GM12878 (cell line): ENCODE measurements around the gene CYP2A6. TPM values are rescaled to one million over a fixed set of nuclear protein-coding genes. Genes with fewer than 3 reads are reported as not detected.

Experiments used
- ATF7 ChIP-seq: fragments of 450-650 bp; IDR thresholded peaks from 2 replicates; pipeline ENCODE4 v1.6.1; 2016; ENCODE audit warnings: low read depth, mild to moderate bottlenecking
- BMI1 ChIP-seq: fragments of 450-650 bp; IDR thresholded peaks from 2 replicates; pipeline ENCODE4 v1.6.1; 2016; ENCODE audit warnings: mild to moderate bottlenecking, moderate library complexity, borderline replicate concordance
- CEBPZ ChIP-seq: fragments of 150-350 bp; IDR thresholded peaks from 2 replicates; pipeline ENCODE4 v1.6.1; 2016; ENCODE audit warnings: low read depth, low read length
- CHD2 ChIP-seq: IDR thresholded peaks from 2 replicates; pipeline ENCODE4 v1.6.1; 2011; ENCODE audit warnings: low read depth, low read length, improper control_type of control experiment, borderline replicate concordance
- JUND ChIP-seq: IDR thresholded peaks from 2 replicates; pipeline ENCODE4 v1.6.1; 2012; ENCODE audit warnings: low read depth, mild to moderate bottlenecking, low read length, improper control_type of control experiment, moderate library complexity
- KLF5 ChIP-seq: fragments of 450-650 bp; IDR thresholded peaks from 2 replicates; pipeline ENCODE4 v1.6.1; 2014; ENCODE audit warnings: mild to moderate bottlenecking; ENCODE audit not compliant: partially characterized antibody
- NR2C2 ChIP-seq: IDR thresholded peaks from 2 replicates; pipeline ENCODE4 v1.6.1; 2011; ENCODE audit warnings: borderline replicate concordance, low read depth; ENCODE audit not compliant: control insufficient read depth, insufficient read length
- POLR2A ChIP-seq: IDR thresholded peaks from 2 replicates; pipeline ENCODE4 v1.6.1; 2011; ENCODE audit warnings: low read depth, mild to moderate bottlenecking, low read length
- SKIL ChIP-seq: fragments of 450-650 bp; IDR thresholded peaks from 2 replicates; pipeline ENCODE4 v1.6.1; 2017; ENCODE audit warnings: mild to moderate bottlenecking, low read depth, inconsistent platforms; ENCODE audit not compliant: poor library complexity, severe bottlenecking
- SREBF1 ChIP-seq: IDR thresholded peaks from 2 replicates; pipeline ENCODE4 v1.6.1; 2012; ENCODE audit warnings: mild to moderate bottlenecking, low read length
- SUZ12 ChIP-seq: fragments of 200-600 bp; sonication (generic); IDR thresholded peaks from one replicate; pipeline ENCODE4 v1.6.1; 2018; ENCODE audit warnings: antibody characterized with exemption, mild to moderate bottlenecking; ENCODE audit not compliant: unreplicated experiment
- ZBTB11 ChIP-seq: fragments of 450-650 bp; formaldehyde crosslinking; IDR thresholded peaks from 2 replicates; pipeline ENCODE4 v1.5.0; 2022; ENCODE audit warnings: mild to moderate bottlenecking, missing genetic modification characterization
- ZNF384 ChIP-seq: IDR thresholded peaks from 2 replicates; pipeline ENCODE4 v1.6.1; 2012; ENCODE audit warnings: low read depth, mild to moderate bottlenecking, low read length, improper control_type of control experiment, borderline replicate concordance
- polyA plus RNA-seq, 11 experiments: library from polyadenylated mRNA; depleted of rRNA in 4 of 11; unstranded in 6 of 11; stranded (reverse) in 5 of 11; fragments of >200 nt; fragmentation: Nextera tagmentation in 4 of 11; fragmentation: Illumina TruSeq in 1 of 11; extraction: Ambion mirVana in 4 of 11; extraction: Trizol in 1 of 11; gene quantifications; 1 replicate in 1 of 11; 2 replicates in 10 of 11; pipeline versions ENCODE4 v1.2.1 to v1.2.3, GENCODE V29; 2011 to 2016; ENCODE audit warnings: inconsistent platforms in 2 of 11, missing spikeins in 2 of 11, low read depth in 1 of 11
- total RNA-seq, 4 experiments: library from RNA; depleted of rRNA in 3 of 4; stranded (reverse); fragments of >200 nt in 3 of 4; fragmentation: Illumina TruSeq in 1 of 4; extraction: Trizol in 1 of 4; gene quantifications; 2 replicates each; pipeline versions ENCODE4 v1.2.1 to v1.2.3, GENCODE V29; 2013 to 2021
- TF ChIP-seq, protein P1 (sequence below), 3 experiments: IDR thresholded peaks in 2 of 3; conservative IDR thresholded peaks in 1 of 3; 2 replicates each; pipeline ENCODE4 v1.5.1; 2011; ENCODE audit warnings: low read depth in 3 of 3, low read length in 3 of 3, mild to moderate bottlenecking in 3 of 3, control low read depth in 2 of 3, moderate library complexity in 2 of 3, inconsistent platforms in 1 of 3, mixed read lengths in 1 of 3; ENCODE audit not compliant: control insufficient read depth in 2 of 3, insufficient read depth in 1 of 3; ENCODE audit errors: extremely low read depth in 1 of 3
- TF ChIP-seq, protein P2 (sequence below): fragments of 450-650 bp; IDR thresholded peaks from 2 replicates; pipeline ENCODE4 v1.6.1; 2016; ENCODE audit warnings: mild to moderate bottlenecking
- TF ChIP-seq, protein P3 (sequence below): IDR thresholded peaks from 2 replicates; pipeline ENCODE4 v1.6.1; 2012; ENCODE audit warnings: low read depth, low read length, improper control_type of control experiment

CYP2A6 gene
- total and polyA plus RNA-seq, 10 of the 15 experiments (the other 5 are each of a cell fraction or from before 2014, with no cell fraction given), result 0.97 TPM; not detected in 9

DNA sequence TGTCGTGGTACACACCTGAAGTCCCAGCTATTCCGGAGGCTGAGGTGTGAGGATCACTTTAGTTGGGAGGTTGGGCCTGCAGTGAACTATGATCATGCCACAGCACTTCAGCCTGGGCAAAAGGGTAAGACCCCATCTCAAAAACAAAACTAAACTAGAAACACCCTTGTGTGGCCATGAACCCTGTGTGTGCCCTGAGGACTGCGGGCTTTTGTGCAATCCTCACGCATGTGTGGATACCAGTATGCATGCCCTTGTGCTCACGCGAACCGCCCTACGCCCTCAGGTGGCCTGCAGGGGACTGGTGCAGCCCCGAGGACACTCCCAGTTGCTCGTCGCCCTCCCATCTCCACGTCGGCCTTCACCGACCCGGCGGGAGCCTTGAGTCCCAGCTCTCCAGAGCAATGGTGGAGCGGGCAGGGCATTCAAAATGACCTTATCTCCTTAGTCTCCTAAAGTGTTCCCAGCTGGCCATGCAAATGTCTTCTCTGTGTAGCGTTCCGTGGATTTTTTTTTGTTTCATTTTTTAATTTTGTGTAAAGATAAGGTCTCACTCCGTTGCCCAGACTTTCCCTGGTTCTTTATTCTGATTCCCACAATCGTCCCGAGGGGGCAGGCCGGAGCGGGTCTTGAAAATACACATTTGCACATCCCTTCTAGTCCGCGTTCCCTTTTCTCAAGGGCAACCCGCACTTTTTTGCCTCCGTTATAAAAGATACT is 52.1 kb downstream of the CYP2A6 start (continued):
- peak; percentile 68 for TF ChIP-seq SKIL
- TF ChIP-seq, protein P1, sequence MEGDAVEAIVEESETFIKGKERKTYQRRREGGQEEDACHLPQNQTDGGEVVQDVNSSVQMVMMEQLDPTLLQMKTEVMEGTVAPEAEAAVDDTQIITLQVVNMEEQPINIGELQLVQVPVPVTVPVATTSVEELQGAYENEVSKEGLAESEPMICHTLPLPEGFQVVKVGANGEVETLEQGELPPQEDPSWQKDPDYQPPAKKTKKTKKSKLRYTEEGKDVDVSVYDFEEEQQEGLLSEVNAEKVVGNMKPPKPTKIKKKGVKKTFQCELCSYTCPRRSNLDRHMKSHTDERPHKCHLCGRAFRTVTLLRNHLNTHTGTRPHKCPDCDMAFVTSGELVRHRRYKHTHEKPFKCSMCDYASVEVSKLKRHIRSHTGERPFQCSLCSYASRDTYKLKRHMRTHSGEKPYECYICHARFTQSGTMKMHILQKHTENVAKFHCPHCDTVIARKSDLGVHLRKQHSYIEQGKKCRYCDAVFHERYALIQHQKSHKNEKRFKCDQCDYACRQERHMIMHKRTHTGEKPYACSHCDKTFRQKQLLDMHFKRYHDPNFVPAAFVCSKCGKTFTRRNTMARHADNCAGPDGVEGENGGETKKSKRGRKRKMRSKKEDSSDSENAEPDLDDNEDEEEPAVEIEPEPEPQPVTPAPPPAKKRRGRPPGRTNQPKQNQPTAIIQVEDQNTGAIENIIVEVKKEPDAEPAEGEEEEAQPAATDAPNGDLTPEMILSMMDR (IDR thresholded peaks at IDR 0.05 in 2 of 3, conservative IDR thresholded peaks at IDR 0.05 in 1 of 3; ENCODE audit: control insufficient read depth in 2 of 3, extremely low read depth in 1 of 3, insufficient read depth in 1 of 3, low read depth in 3 of 3, low read length in 3 of 3), result peak; percentile 46 to 53 (median 48); a peak in 5 of 6 replicates
- TF ChIP-seq, protein P2, sequence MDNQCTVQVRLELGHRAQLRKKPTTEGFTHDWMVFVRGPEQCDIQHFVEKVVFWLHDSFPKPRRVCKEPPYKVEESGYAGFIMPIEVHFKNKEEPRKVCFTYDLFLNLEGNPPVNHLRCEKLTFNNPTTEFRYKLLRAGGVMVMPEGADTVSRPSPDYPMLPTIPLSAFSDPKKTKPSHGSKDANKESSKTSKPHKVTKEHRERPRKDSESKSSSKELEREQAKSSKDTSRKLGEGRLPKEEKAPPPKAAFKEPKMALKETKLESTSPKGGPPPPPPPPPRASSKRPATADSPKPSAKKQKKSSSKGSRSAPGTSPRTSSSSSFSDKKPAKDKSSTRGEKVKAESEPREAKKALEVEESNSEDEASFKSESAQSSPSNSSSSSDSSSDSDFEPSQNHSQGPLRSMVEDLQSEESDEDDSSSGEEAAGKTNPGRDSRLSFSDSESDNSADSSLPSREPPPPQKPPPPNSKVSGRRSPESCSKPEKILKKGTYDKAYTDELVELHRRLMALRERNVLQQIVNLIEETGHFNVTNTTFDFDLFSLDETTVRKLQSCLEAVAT, result peak; percentile 84
- TF ChIP-seq POLR2A, result peak; percentile 67
- no peak for TF ChIP-seq CEBPZ
- TF ChIP-seq KLF5, result no peak
- no peak for TF ChIP-seq ATF7
- TF ChIP-seq JUND, result no peak
- TF ChIP-seq ZNF384, result no peak
- no peak for TF ChIP-seq SUZ12
- TF ChIP-seq SREBF1, result no peak
- no peak for TF ChIP-seq CHD2
- TF ChIP-seq, protein P3, sequence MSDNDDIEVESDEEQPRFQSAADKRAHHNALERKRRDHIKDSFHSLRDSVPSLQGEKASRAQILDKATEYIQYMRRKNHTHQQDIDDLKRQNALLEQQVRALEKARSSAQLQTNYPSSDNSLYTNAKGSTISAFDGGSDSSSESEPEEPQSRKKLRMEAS, result peak; percentile 30; the same call in 1 of the 2 replicates
- no peak for TF ChIP-seq NR2C2
- no peak; the same call in 1 of the 2 replicates for TF ChIP-seq BMI1
- no peak for TF ChIP-seq ZBTB11 (CRISPR knock-in tag)
